HG03439 (cell line): ENCODE measurements around the gene CUTA.
A peak's percentile ranks its signal among the peaks of the same experiment; 100 is the strongest.

ENCODE experiments used
- ATAC-seq: cut with Tn5 transposase; IDR thresholded peaks from one replicate; pipeline ENCODE4 v1.9.1; 2021; ENCODE audit warnings: mild to moderate bottlenecking, moderate library complexity; ENCODE audit not compliant: unreplicated experiment

Gene CUTA

DNA sequence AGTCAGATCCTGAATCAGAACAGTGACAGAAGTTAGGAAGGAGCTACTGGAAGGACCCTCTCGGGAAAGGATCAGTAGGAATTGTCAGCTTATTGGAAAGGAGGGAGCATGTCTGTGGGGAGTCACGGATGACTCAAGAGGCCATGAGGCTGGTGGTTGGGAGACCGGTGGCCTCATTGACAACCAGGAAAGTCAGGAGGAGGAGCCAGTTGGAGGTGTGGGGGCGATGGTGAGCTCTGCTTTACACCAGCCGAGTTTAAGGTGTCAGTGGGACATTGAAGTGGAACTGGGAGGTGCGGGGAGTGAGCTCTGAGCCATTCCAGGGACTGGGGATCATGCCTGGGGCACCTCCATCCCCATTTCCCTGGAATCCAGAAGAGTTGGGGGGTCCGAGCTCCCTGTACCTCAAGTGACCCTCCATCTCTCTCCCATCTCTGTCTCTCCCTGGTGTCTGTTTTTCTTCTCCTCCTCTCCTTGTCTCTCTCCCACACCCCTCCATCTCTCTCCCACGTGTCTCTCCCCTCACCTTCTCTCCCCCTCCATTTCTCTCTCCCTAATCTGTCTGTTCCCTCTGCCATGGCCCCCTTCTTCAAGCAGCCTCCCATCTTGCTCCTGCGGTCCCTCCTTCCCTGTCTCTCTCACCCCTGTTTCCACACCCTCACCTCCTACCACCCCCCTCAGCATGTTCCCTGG is 22.2 kb upstream of the CUTA start:
- ATAC-seq: no peak

DNA sequence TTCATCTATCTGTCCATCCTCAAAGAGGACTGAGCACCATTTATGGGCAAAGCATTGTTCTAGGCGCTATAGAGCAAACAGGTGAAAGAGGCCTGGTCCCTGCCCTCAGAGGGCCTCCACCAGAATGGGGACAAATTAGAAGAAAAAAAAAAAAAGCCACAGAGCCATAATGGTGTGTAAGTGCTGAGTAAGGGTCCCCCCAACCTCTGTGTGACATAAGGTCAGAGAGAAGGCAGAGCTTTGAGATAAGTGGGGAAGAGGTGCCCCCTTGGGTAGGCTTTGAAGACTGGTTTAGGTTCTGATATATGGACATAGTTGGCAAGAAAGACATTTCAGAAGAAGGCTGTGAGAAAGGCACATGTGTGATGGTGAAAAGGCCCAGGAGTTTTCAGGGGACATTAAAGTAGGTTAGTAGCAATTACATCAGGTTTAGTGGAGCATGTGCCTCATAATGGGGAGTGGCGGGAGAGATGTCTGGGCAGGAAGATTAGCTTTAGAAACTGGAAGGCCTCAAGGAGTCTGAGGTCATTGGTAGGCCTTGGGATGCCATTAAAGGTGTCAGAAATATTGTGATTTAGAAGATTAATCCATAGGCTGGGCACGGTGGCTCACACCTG is 21.2 kb upstream of the CUTA start:
- no peak for ATAC-seq

DNA sequence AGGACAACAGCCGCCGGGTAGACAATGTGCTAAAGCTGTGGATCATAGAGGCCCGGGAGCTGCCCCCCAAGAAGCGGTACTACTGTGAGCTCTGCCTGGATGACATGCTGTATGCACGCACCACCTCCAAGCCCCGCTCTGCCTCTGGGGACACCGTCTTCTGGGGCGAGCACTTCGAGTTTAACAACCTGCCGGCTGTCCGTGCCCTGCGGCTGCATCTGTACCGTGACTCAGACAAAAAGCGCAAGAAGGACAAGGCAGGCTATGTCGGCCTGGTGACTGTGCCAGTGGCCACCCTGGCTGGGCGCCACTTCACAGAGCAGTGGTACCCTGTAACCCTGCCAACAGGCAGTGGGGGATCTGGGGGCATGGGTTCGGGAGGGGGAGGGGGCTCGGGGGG is 19.8 kb upstream of the CUTA start:
- no peak for ATAC-seq

DNA sequence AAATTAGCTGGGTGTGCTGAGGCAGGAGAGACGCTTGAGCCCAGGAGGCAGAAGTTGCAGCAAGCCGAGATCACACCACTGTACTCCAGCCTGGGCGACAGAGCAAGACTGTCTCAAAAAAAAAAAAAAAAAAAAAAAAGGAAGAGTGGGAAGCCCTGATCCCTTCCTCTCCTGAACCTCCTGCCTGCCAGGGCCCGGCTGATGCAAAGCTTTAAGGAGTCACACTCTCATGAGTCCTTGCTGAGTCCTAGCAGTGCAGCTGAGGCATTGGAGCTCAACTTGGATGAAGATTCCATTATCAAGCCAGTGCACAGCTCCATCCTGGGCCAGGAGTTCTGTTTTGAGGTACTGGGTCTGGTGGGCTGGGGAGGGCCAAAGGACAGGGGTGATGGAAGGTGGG is 17.1 kb upstream of the CUTA start:
- no peak for ATAC-seq

DNA sequence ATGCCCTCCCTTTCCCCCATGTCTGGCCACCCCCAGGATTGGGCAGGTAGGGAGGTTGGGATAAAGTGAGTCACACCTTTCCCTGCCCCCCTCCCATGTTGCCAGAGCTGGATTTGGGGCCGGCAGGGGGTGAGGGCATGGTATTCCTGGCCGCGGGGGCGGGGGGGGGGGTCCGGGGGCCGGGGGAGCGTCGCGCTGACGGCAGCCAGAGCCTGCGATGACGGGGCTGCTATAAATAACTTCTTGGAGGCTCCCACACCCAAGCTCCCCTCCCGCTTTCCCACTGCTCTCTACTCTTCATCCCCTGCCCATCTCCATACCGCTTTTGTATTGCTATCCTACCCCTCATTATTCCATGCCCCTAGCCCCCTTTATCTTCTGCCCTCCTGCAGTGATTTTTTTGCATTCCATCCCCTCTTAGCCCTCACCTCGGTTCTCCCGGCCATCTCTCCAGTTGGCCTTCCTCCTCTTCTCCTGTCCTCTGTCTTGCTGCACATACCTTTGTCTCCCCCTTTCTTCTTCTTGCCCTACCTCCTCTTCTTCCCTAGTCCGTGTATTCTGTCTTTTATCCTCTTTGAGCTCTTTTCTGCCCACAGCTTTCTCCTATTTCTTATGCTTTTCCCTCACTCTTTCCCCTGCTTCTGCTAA is 15.8 kb upstream of the CUTA start:
- no peak for ATAC-seq

DNA sequence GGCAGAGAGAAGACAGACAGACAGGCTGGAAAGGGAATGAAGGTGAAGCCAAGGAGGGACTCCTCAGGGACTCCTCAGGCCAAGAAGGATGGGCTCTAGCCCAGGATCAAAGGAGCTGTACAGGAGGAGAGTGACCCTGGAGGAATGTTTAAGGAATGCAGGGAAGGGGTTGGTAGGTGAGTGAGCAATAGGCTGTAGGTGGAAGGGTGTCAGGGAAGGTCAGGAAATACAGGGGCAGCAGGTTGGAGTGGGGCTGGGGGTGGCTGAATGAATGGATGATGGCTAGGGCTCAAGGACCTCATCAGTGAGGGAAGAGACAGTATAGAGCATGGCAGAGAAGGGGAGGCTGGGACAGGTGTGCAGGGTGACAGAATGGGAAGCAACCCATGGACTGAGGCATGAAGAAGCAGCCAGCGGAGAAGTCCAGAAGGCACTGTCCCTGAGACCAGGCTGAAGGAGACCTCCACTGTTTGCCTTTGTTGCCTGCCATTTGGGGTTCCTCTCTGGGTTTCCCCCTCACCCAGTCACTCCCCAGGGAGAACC is 15.2 kb upstream of the CUTA start:
- no peak for ATAC-seq

DNA sequence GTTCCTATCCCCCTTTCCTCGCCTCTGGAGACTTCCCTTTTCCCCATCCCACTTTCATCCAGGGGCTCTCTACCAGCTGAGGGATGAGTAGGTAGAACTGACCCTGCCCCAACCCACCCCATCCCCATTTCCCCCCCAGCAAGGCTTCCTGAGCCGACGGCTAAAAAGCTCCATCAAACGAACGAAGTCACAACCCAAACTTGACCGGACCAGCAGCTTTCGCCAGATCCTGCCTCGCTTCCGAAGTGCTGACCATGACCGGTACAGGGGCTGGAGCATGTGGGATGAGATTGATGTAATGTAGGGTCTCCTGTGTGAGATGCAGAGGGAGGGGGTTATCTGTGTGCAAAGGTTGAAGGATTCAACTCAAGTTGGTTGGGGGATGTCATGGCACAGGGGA is 14.6 kb upstream of the CUTA start:
- no peak for ATAC-seq

DNA sequence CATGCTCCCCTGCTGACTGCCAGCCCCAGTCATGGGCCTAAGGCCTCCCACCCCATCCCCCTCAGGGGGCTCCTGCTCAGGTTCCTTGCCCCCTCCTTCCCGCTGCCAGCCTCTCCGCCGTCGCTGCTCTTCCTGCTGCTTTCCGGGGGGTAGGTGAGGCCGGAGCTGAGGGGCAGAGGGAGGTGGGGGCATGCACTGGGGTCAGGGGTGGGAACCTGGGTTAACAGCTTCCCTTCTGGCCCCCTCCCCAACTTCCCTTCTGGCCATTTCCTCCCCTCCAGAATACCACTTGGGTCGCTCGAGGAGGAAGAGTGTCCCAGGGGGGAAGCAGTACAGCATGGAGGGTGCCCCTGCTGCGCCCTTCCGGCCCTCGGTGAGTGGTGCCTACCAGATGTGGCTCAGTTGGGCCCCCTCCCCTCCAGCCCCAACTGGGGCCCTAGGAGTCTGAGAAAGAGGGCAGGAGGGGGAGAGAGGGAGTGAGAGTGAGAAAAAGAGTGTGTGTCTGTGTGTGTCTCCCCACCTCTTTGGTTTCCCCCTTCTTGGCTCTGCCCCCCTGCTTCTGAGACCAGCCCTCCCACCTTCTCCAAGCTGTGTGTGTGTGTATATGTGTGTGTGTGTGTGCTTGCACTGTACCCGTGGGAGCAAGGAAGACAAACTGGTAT is 14.1 kb upstream of the CUTA start:
- no peak for ATAC-seq

DNA sequence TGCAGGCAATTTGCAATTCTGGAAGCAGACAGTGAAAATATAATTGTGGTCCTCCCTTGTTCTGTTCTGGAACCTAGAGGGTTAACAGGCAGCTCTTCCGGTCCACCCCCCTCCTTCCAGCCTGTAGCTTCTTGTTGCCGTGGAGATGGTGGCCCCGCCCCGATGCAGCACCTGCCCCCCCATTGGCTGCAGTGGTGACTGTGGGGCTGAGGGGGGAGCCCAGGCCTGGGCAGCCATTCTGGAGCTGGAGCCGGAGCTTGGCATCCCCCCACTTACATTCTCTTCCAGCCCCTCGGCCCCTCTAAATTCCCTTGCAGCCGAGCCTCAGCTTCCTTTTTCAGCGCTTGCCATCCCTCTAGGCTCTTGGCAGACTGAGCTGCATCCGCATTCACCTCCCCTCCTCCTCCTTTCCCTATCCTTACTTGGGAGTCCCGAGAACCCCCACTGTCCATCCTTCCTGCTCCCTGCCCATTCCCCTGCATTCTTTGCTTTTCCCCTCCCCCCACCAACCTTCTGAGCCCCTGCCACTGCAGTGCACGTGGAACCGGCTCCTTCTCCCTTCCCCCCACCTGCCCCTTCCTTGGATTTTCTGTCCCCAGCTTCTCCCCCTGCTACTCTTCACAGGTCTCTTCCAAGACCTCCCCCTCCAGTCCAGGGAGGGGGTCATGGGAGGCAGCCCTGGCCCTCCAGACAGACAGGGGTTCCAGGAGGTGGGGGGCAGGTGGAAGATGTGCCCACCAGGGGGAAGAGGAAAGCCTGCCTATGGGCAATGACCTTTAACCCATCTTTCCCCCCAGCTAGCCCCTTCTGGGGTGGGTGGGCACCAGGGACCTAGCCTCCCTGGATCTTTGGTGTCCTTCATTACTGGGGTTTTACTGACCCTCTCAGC is 13.3 kb upstream of the CUTA start:
- ATAC-seq: no peak

DNA sequence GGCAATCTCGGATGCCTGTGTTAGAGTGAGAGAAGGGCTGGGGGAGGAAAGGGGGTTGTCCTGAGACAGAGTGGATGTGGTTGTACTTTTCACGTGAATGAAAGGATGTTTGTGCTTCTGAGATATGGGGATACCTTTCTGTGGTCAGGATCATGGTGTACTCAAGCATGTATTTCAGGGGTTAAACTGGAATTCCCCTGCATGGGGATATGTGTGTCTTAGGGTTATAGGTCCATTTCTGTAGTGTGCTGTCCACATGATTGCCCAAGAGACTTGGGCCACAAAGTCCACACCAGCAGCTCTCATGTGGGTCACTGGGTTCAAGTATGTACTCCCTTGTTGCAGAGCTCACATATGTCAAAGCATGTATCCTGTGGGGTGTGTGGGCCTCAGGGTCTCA is 12.4 kb upstream of the CUTA start:
- no peak for ATAC-seq

DNA sequence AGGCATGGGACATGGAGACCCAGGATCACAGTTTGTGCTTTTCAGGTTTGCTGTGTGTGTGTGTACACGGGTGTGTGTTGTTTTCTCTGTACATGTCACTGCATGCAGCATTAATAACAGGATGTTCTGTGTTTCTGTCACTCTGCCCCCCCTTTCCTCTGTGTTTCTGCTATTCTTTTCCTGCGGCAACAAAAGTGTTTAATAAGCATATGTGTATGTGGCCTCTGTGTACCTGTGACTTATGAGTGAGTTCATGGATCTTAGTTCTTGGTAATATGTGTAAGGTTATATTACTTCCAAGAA is 11.8 kb upstream of the CUTA start:
- ATAC-seq: no peak

DNA sequence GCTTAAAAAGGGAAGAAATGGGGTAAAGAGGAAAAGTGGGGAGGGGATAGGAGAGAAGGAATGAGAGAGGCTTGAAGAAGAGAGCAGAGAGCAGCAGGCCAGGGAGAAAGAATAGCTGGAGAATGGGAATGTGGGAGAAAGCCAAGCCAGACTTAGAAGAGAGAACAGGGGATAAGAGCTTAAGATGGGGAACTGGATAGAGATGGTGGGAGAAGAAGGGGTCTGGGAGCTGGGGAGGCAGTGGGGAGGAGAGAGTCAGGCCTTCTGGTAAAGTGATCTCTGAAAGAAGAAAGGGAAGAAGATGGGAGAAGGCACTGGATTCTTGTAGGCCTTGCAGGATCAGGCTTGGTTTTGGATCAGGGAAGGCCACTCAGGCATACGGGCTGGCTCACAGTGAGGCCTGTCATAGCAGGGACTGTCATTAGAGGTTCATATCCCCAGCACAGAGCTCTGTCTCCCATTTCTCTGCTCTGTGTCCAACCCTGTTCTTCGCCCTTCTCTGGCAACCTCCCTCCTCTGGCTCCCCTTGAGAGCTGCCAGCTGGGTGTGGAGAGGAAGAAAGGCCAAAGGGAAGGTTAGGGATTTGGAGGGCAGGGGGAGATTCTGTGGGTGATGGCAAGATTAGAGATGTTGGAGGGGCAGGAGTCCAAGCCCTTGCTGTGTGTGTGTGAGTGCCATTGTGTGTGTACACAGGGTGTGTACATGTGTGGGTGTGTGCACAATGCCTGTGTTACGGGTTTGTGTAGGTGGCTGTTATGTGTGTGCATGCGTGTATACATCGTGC is 11.3 kb upstream of the CUTA start:
- ATAC-seq: no peak

DNA sequence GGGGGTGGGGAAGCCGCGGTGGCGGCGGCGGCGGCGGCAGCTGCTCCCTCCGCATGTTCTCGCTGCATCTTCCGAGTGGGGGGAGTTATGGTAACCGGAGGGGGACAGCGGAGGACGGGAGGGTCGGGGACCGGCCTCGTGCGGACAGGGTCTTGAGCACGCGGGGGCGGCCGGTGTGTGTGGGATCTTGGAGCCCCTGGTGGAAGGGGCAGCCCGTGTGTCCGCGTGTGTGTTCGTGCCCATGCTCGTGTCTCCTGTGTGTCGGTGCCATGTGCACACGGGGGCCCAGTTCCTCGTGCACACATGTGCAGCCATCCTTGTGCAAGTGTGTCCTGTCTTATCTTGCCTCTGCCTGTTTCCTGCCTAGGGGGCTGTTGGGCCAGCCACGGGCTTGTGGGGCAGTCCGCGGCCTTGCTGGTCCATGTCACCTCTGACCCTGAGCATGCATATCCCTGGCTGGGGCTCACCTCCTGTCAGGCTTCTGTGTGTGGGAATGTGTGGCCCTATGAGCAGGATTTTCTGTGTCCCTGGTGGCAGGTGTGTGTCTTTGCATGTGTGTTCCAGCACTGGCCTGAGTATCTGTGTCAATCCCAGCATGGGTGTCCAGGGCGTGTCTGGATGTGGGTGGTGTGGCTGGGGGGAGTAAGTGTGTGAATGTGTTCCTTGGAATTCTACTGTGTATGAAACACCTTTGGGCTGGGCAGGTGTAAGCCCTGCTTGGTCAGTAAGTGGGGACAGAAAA is 10.5 kb upstream of the CUTA start:
- no peak for ATAC-seq

DNA sequence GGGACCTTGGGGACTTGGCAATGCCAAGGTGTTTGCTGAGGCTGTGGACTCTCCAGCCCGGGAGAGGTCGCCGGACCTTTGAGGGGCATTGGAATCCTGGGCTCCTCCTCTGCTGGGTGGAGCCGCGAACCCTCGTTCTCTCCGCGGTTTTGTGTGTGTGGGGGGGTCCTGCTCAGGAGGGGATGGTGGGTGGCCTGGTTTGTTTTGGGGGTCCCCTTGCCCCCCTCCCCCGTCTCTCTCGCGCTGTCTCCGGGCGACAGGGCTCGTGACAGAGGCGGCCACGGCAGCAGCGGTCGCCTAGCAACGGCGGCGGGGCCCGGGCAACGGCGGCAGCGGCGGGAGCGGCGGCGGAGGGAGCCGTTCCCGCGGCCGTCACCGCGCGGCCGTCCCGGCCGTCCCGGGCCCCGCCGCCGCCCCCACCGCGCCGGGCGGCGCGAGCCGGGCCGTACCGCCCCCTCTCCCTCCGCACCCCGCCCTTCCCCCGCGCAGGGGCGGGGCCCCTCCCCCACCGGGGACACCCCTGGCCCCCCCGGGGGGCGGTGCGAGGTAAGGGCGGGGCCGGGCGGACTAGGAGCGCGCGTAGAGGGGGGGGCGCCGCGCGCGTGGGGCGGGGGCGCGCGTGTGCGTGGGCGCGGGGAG is 9.8 kb upstream of the CUTA start:
- ATAC-seq: no peak

DNA sequence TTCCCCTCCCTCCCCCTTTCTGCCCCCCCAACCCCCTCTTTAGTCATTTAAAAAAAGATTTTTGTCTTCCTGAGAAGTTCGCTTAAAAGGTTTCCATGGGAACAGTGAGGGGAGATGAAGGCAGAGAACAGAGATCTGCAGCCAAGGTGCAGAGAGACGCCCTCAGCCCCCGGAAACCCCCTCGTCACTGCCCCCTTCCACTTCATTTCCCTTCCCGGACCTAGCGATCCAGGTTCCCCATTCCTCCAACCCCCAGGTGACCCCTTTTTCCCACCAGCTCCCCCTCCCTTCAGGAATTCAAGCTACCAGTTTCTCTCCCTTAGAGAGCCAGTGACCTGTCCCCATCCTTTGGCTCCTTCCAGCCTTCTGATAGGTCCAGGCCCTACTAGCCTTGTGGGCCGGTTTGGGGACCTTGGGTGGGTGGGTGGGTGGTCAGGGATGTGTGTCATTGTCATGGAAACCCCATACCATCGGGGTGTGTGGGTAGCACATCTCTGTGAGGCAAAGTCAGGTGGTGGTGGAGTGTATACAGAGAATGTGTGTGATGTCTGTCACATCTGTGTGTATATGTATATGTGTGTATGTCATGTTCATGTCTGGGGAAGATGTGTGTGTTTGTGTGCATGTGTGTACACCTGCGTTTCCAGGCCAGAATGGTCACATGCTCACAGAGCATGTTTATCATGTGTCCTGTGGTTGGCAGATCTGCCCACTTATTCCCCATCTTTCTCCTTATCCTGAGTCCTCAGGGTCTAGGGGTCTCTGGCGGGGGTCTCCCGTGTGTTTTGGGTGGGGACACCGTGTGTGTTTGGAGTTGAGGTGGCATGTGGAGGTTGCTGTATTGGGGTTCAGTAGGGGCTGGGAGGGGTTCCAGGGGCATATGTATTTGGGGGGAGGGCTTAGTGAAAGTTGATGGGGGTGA is 8.9 kb upstream of the CUTA start:
- no peak for ATAC-seq

DNA sequence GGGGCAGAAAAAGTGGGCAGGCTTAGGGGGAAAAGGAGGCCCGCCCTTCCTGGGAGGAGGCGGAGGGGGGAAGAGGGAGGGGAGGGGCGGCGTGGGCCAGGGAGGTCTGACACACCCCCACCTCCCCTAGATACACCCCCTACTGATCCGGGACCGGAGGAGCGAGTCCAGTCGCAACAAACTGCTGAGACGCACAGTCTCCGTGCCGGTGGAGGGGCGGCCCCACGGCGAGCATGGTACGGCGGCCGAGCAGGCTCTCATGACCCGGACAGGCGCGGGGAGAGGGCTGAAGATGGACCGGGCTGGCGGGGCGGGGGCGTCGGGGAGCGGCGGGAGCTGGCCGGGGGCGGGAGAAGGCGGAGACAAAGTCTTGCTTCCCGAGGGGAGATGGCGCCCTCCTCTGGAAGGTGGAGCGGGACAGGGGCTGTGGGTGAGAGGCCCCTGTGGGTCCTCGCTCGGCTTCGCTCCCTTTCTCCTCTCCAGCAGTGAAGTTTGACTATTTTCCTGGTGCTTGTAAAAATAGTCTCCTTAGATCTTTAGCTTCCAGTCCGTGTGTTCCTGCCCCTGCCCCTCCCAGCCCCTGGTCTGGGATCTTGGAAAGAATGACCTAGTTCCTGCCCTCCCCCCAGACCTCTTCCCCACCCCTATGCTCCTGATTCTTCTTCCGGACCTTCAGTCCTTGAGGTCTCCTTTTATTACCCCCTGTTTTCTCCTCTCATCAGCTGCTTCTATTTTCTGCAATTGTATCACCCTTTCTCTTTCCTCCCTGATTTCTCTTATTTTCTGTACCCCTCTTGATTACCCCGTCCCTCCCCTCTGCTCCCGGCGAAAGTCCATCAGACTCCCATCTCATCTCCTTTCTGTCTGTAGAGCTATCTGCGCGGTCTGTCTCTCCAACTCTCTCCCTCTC is 8.0 kb upstream of the CUTA start:
- peak; percentile 48 for ATAC-seq
